Measurements from ENCODE around the gene DAGLA.

Gene DAGLA

GRCh38 chr11:61730240-61730994, 50.2 kb downstream of the DAGLA start:
- no peak for DNase-seq (ENCODE audit: low read depth)

DNA sequence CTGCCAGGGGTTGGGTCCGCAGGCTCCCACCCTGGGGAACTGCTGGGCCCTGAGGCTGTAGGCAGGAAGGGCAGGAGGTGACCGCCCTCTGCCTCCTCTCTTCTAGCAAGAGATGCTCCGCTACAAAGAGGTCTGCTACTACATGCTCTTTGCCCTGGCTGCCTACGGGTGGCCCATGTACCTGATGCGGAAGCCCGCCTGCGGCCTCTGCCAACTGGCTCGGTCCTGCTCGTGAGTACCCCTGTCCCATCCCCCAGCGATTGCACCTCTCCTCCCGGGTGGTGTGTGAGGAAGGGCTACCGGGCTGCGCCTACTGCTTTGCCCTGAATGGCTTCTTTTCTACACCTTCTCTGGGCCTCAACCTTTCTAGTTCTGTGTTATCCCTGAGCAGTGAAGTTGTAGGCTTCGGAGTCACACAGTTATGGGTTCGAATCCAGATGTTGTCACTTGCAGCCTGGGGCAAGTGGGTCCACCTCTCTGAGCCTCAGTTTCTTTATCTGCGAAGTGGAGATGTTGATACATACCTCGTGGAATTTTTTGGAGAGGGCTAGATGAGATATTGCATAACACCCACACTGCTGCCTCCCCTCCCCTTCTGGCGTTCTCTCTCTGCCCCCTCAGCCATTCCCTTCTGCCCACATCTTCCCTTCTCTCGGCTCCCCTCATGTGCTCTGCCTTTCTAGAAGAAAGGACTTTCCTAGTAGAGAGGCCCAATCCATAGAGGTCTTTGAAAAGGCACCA, 51.2 kb downstream of the DAGLA start:
- no peak for DNase-seq (ENCODE audit: low read depth)

GRCh38 chr11:61731952-61732675, 51.9 kb downstream of the DAGLA start:
- DNase-seq (ENCODE audit: low read depth), result no peak

DNA sequence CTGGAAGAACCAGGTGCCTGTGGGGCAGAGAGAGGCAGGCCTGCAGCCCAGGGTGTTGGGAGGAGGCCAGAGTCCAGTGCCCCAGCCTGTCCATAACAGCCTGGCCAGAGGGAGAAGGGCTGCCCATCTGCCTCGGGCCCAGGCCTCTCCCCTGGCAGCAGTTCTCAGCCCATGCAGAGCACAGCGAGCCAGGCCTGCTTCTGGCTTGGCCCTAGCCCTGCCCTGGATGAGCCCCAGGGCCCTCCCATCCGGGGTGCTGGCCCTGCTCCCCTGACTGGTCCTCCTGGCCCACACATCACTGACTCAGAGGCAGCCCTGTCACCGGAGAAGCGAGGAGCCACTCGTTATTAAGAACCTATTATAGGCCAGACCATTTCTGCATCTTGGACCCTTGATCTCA, 52.5 kb downstream of the DAGLA start:
- no peak for DNase-seq (ENCODE audit: low read depth)

- DNase-seq (ENCODE audit: low read depth), result peak; percentile 75
These were observed 53.2 kb downstream of the DAGLA start for GRCh38 chr11:61733120-61733978.

- DNase-seq (ENCODE audit: low read depth), result no peak
These were observed 54.6 kb downstream of the DAGLA start for GRCh38 chr11:61734767-61735166.

DNA sequence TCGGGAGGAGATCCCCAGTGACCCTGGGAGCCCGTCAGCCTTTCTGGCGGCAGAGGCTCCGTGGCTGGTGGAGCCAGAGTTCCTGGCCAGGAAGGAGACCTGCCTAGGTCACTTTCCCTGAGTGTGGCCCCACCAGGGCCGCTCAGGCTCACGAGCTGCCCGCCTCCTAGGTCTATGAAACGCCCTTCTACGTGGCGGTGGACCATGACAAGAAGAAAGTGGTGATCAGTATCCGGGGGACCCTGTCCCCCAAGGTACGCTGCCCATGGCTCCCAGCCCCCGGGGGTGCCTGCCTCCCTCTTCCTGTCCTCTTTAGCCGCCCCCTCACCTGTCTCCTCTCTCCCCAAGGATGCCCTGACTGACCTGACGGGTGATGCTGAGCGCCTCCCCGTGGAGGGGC, 55.2 kb downstream of the DAGLA start:
- no peak for DNase-seq (ENCODE audit: low read depth)

- no peak for DNase-seq (ENCODE audit: low read depth)
These were observed 56.1 kb downstream of the DAGLA start for GRCh38 chr11:61736310-61736709.

DNA sequence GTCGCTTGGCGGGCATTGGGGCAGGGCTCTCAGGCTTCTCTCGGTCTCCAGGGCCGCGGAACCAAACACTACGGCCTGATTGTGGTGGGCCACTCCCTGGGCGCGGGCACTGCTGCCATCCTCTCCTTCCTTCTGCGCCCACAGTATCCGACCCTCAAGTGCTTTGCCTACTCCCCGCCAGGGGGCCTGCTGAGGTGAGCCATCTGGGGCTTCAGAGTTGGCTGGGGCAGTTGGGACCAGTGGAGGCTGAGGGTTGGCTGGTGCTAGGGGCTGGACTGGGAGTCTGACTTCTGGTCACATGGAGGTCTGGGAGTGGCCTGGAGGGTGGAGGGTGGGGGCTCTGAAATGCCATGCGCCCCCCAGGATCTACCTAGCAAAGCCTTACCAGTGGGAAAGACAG, 56.9 kb downstream of the DAGLA start:
- DNase-seq (ENCODE audit: low read depth), result no peak

DNA sequence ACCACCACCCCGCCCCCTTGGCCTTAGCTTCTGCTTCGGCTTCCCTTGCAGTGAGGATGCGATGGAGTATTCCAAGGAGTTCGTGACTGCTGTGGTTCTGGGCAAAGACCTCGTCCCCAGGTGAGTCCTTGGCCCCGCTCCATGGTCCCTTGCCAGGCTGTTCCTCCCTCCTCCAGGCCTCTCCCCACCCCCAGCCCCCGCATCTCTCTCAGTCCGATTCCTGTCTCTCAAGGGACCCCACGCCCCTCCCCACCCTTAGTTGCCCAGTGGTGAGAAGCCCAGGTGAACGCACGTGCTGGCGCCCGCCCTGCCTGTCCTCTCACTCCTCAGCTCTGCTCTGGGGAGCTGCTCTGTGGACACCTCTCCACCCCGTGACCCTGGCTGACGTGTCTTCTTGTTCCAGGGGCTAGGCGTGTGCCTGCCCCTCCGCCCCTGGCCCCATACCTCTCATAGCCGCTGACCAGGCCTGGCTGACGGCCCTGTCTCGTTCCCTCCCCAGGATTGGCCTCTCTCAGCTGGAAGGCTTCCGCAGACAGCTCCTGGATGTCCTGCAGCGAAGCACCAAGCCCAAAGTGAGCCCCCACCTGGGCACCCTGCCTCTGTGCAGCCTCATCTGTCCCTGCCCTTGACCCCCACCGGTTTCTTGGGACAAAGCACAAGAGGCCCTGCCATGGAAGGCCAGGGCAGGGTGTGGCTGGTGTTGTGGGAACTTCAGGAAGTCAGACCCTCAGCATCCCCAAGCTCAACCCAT, 57.6 kb downstream of the DAGLA start:
- DNase-seq (ENCODE audit: low read depth), result no peak

DNA sequence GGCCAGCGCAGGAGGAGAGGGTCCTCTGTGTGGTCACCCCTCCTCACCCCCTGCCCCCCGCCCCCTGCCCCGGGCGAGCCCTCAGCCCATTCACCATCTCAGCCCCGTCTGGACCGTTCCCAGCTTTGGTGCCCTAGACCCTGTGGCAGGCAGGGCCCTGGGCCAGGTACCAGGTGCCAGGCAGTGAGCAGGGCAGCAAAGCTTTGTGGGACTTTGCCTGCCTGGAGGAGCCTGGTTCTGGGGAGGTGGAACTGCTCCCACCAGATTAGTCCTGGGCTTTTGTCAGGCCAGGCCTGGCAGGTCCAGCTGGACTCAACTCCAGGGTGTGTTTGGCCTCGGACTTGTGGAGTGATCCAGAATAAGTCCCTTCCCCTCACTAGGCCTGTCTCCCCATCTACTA, 58.6 kb downstream of the DAGLA start:
- no peak for DNase-seq (ENCODE audit: low read depth)

GRCh38 chr11:61739413-61739812, 59.2 kb downstream of the DAGLA start:
- no peak for DNase-seq (ENCODE audit: low read depth)

GRCh38 chr11:61739966-61740365, 59.8 kb downstream of the DAGLA start:
- DNase-seq (ENCODE audit: low read depth), result no peak

GRCh38 chr11:61742391-61742790, 62.2 kb downstream of the DAGLA start:
- no peak for DNase-seq (ENCODE audit: low read depth)

DNA sequence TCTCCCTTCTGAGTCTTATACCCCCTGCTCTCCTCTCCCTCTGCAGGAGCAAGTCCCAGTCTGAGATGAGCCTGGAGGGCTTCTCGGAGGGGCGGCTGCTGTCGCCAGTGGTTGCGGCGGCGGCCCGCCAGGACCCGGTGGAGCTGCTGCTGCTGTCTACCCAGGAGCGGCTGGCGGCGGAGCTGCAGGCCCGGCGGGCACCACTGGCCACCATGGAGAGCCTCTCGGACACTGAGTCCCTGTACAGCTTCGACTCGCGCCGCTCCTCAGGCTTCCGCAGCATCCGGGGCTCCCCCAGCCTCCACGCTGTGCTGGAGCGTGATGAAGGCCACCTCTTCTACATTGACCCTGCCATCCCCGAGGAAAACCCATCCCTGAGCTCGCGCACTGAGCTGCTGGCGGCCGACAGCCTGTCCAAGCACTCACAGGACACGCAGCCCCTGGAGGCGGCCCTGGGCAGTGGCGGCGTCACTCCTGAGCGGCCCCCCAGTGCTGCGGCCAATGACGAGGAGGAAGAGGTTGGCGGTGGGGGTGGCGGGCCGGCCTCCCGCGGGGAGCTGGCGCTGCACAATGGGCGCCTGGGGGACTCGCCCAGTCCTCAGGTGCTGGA, 63.4 kb downstream of the DAGLA start:
- no peak for DNase-seq (ENCODE audit: low read depth)

DNA sequence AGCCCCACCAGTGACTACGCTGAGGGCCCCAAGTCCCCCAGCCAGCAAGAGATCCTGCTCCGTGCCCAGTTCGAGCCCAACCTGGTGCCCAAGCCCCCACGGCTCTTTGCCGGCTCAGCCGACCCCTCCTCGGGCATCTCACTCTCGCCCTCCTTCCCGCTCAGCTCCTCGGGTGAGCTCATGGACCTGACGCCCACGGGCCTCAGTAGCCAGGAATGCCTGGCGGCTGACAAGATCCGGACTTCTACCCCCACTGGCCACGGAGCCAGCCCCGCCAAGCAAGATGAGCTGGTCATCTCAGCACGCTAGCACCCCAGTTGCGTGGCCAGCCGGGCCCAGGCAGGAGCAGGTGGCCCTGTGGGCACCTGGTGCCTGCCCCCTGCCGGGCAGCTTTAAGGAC, 64.0 kb downstream of the DAGLA start:
- no peak for DNase-seq (ENCODE audit: low read depth)

- no peak for DNase-seq (ENCODE audit: low read depth)
These were observed 64.5 kb downstream of the DAGLA start for GRCh38 chr11:61744609-61745156.

DNA sequence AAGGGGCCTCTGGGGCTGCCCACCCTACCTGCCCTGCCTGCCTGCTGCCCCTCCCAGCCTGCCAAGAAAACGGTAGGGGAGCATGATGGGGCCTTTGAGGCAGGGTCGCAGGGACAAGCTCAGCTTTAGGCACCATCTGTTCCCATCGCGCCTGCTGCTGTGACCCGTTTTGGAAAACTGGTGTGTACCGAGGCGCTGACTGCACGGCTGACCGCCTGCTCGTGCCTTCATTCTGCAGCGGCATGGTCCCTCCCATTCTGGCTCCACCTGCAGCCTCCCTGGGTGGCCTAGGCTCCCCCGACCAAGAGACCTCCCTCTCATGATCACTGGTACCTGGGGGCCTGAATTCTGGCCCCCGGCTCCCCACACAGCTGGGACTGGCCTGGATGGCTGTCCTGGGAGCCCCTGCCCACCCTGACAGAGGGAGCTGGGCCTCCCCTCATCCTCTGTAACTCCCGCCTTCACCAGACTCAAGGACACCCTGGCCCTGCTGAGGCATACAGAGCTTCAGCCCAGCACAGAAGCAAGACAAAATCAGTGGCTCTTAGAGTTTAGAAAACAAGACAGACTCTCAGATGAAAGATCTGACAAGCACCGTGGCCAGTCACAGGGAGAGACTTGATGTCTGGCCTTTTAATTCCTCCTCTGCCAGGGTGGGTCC, 65.7 kb downstream of the DAGLA start:
- DNase-seq (ENCODE audit: low read depth), result no peak

DNA sequence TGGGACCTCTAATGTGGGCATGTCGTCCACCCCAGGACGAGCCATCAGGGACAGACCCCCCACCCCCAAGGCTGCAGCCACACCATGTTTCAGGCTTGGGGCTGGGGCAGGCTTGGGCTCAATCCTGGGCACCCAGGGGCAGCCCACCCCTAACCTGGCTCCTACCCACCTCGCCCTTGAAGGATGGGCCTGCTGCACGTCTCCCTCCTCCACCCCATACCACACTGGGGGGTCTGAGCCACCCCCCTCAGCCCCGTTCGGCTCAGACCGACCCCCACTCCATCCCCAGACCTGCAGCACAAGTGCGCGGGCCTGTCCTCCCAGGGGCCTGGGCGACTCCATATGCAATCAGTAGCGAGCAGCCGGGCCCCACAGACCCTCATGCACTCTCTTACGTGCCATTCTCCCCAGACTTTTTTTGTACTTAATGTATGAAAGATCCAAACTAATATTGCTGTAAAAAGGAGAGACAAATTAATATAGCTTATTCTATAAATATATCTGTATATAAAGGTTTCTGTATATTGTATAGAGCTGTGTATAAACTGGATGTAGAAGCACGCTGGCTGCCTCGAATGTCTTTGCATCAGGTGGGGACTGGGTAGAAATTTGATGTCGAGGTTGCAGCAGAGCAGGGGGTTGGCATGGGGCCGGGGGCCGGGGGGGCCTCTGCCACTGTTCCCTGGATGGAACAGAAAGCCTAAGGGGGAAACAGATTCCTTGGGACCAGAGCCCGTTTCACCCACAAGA, 66.4 kb downstream of the DAGLA start:
- DNase-seq (ENCODE audit: low read depth), result no peak
